ENCODE results near the gene WHRN.

GRCh38 chr9:114504341-114505186 is 709 bp downstream of the WHRN start:
- TF ChIP-seq SP1 (IDR thresholded peaks at IDR 0.05) = no peak
- TF ChIP-seq SUZ12 (IDR thresholded peaks at IDR 0.05) = no peak
- no peak for TF ChIP-seq ELF4 (IDR thresholded peaks at IDR 0.05)
- TF ChIP-seq ARNT (IDR thresholded peaks at IDR 0.05) = no peak
- TF ChIP-seq ZNF384 (IDR thresholded peaks at IDR 0.05) = no peak

All from HEK293T (cell line).